ENCODE measurements around the gene SYCP2.

- TF ChIP-seq CTCF (conservative IDR thresholded peaks at IDR 0.05 in 1 of 2, IDR thresholded peaks at IDR 0.05 in 1 of 2; ENCODE audit: extremely low read depth in 1 of 2, insufficient read depth in 1 of 2, low read depth in 1 of 2, low read length in 2 of 2) (no peak), EZH2 (IDR thresholded peaks at IDR 0.05; ENCODE audit: borderline replicate concordance, low read length) (no peak)
Observed at GRCh38 chr20:59949911-59950310, 16.5 kb upstream of the SYCP2 start.

Measured in mammary epithelial cell (primary cell).